Spleen (tissue), 11 donors: Measurements from ENCODE around the gene RPUSD4. TPM values are rescaled to one million over a fixed set of nuclear protein-coding genes. Genes with fewer than 3 reads are reported as not detected.

Experiments used
- DNase-seq: peaks from one replicate; pipeline ENCODE4 v3.0.0-alpha.2; 2020
- H3K27ac ChIP-seq, 8 donors: fragments of 200-600 bp; sonication (generic) in 7 of 8; 1 replicate in 4 of 8; 2 replicates in 4 of 8; pipeline versions ENCODE4 v1.5.0 to v1.8.0; 2016 to 2021; ENCODE audit warnings: inconsistent platforms in 4 of 8, mild to moderate bottlenecking in 4 of 8, moderate library complexity in 1 of 8
- H3K27me3 ChIP-seq, 7 donors: fragments of 200-600 bp; sonication (generic) in 6 of 7; replicated peaks in 1 of 7; 1 replicate in 4 of 7; 2 replicates in 3 of 7; pipeline versions ENCODE4 v1.5.0 to v1.8.0; 2016 to 2021; ENCODE audit warnings: inconsistent platforms in 3 of 7, mild to moderate bottlenecking in 1 of 7
- H3K36me3 ChIP-seq, 6 donors: fragments of 200-600 bp; sonication (generic) in 5 of 6; 1 replicate in 4 of 6; 2 replicates in 2 of 6; pipeline versions ENCODE4 v1.5.0 to v1.8.0; 2016 to 2021; ENCODE audit warnings: inconsistent platforms in 2 of 6
- H3K4me1 ChIP-seq, 6 donors: fragments of 200-600 bp; sonication (generic) in 5 of 6; 1 replicate in 3 of 6; 2 replicates in 3 of 6; pipeline versions ENCODE4 v1.5.0 to v1.8.0; 2016 to 2021; ENCODE audit warnings: inconsistent platforms in 3 of 6
- H3K4me3 ChIP-seq, 8 donors: fragments of 200-600 bp; sonication (generic) in 7 of 8; 1 replicate in 4 of 8; 2 replicates in 4 of 8; pipeline versions ENCODE4 v1.5.0 to v1.8.0; 2016 to 2021; ENCODE audit warnings: inconsistent platforms in 4 of 8, mild to moderate bottlenecking in 4 of 8, moderate library complexity in 2 of 8
- H3K9me3 ChIP-seq, 8 donors: fragments of 200-600 bp; sonication (generic) in 7 of 8; 1 replicate in 4 of 8; 2 replicates in 4 of 8; pipeline versions ENCODE4 v1.5.0 to v1.8.0; 2016 to 2021; ENCODE audit warnings: inconsistent platforms in 4 of 8
- CTCF ChIP-seq, 11 experiments: fragments of 200-600 bp in 7 of 11; fragments of 450-650 bp in 4 of 11; sonication (generic) in 4 of 11; IDR thresholded peaks in 8 of 11; conservative IDR thresholded peaks in 3 of 11; 1 replicate in 7 of 11; 2 replicates in 4 of 11; pipeline versions ENCODE4 v1.4.0 to v1.8.0; 2016 to 2021; ENCODE audit warnings: antibody characterized with exemption in 11 of 11, inconsistent platforms in 4 of 11, mild to moderate bottlenecking in 1 of 11
- POLR2A ChIP-seq, 3 donors: fragments of 450-650 bp; IDR thresholded peaks; one replicate each; pipeline ENCODE4 v1.5.1; 2017; ENCODE audit warnings: antibody characterized with exemption in 3 of 3, mild to moderate bottlenecking in 1 of 3
- POLR2AphosphoS5 ChIP-seq, 3 donors: sonication (generic); formaldehyde crosslinking; IDR thresholded peaks; one replicate each; pipeline ENCODE4 v1.5.1; 2017; ENCODE audit warnings: antibody characterized with exemption in 3 of 3
- WGBS, 5 donors: extraction: QIAGEN DNeasy Blood & Tissue Kit in 3 of 5; methylation state at CpG; one replicate each; pipeline versions ENCODE4 v1.1.5 to v1.1.7; 2013 to 2018; 5-methylcytosine and 5-hydroxymethylcytosine counted together
- intact Hi-C: fragments of 100-400 bp; cut with DNase I; formaldehyde crosslinking; loops from one replicate; pipeline ENCODE4 v1.15.0; 2023; ENCODE audit warnings: low total_unique reads
- polyA plus RNA-seq, 3 donors: library from polyadenylated mRNA; stranded (reverse); fragments of 200-250 nt; gene quantifications; one replicate each; pipeline ENCODE4 v1.2.1, GENCODE V29; 2013
- total RNA-seq, 7 donors: library from RNA; depleted of rRNA in 3 of 7; stranded (reverse); fragments of >200 nt in 3 of 7; fragmentation: NEBNext Ultra II Directional in 4 of 7; extraction: Animal tissue kit (Norgen Biotek cat#: 25700) in 4 of 7; gene quantifications; one replicate each; pipeline versions ENCODE4 v1.1.0 to v1.2.1, GENCODE V29; 2016 to 2021
- donor health status: healthy with polysubstance abuse.
- donor health status: DM: no; HTN: no; CAD: no; lungs with moderate emphysema.
- donor health status: DM: no; HTN: no; CAD: no.
- donor health status: Bipolar disorder and iron deficiency.
- donor health status: healthy.
- donor health status: DM: no; HTN: no; CAD: no.
- donor health status: DM: yes; HTN: yes; CAD: no.

Gene RPUSD4
- total and polyA plus RNA-seq, 10 donors: 14.5 to 26.7 (median 21.7) TPM

GRCh38 chr11:126226334-126227084 lies 15.1 kb upstream of the RPUSD4 start:
- Histone ChIP-seq H3K36me3 (peaks cover 0 to 35% (median 8%) of the 10 kb centered on the region in 6 donors), H3K4me3 (no peak overlapping the region), H3K9me3 (peaks cover 0 to 6% (median 0%) of the 10 kb centered on the region in 8 donors), H3K27me3 (no peaks in the 10 kb centered on the region), H3K4me1 (peaks cover 0 to 3% (median 0%) of the 10 kb centered on the region in 6 donors), H3K27ac (peak overlapping the region in 1 of 8 donors; percentile 33)
- DNase-seq: no peak
- TF ChIP-seq CTCF (IDR thresholded peaks at IDR 0.05 in 8 of 11, conservative IDR thresholded peaks at IDR 0.05 in 3 of 11) (no peak), POLR2A (IDR thresholded peaks at IDR 0.05) (no peak), POLR2AphosphoS5 (IDR thresholded peaks at IDR 0.05) (no peak)
- 80 to 93% (median 91%) methylated on average over 9 to 13 of the region's 15 CpGs for WGBS, 5 donors
- intact Hi-C loops: no loop called here

DNA sequence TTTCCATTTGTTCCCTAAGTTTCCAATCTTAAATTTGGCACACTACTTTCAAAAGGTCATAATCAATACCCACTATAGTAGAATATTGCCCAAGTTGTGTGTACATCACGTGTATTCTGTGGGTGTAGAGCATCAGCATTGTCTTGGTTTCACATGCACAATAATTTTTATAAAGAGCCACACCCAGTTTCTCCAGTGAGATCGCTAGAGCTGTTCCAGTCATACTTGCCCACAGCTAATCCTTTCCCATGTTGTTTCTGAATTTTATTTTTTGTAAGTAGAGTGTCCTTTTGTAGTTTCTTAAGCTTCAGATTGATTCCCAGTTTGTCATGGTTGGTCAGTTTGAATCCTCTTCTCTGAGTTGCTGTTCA lies 13.8 kb upstream of the RPUSD4 start:
- H3K9me3 ChIP-seq: peaks cover 0 to 6% (median 0%) of the 10 kb centered on the region in 8 donors
- intact Hi-C loops: no loop called here
- H3K4me3 ChIP-seq: no peak overlapping the region
- peaks cover 0 to 24% (median 8%) of the 10 kb centered on the region in 6 donors for H3K36me3 ChIP-seq
- no peaks in the 10 kb centered on the region for H3K27me3 ChIP-seq
- DNase-seq: no peak
- H3K4me1 ChIP-seq: peaks cover 0 to 4% (median 0%) of the 10 kb centered on the region in 6 donors
- no peak for TF ChIP-seq POLR2AphosphoS5 (IDR thresholded peaks at IDR 0.05)
- no peak for TF ChIP-seq POLR2A (IDR thresholded peaks at IDR 0.05)
- TF ChIP-seq CTCF (IDR thresholded peaks at IDR 0.05 in 8 of 11, conservative IDR thresholded peaks at IDR 0.05 in 3 of 11): no peak
- peak overlapping the region in 1 of 8 donors; percentile 29 for H3K27ac ChIP-seq
- WGBS, 5 donors: 92 to 97% (median 93%) methylated on average over 2 of the region's 2 CpGs

GRCh38 chr11:126224647-126225294 lies 13.3 kb upstream of the RPUSD4 start:
- TF ChIP-seq POLR2AphosphoS5 (IDR thresholded peaks at IDR 0.05): no peak
- TF ChIP-seq POLR2A (IDR thresholded peaks at IDR 0.05): no peak
- TF ChIP-seq CTCF (IDR thresholded peaks at IDR 0.05 in 8 of 11, conservative IDR thresholded peaks at IDR 0.05 in 3 of 11): no peak
- no peaks in the 10 kb centered on the region for H3K27me3 ChIP-seq
- H3K36me3 ChIP-seq: peaks cover 0 to 19% (median 4%) of the 10 kb centered on the region in 6 donors
- no peak overlapping the region for H3K27ac ChIP-seq
- intact Hi-C loops: no loop called here
- H3K9me3 ChIP-seq: peaks cover 0 to 6% (median 0%) of the 10 kb centered on the region in 8 donors
- 89 to 95% (median 94%) methylated on average over 6 of the region's 6 CpGs for WGBS, 5 donors
- DNase-seq: no peak
- H3K4me1 ChIP-seq: peaks cover 0 to 9% (median 0%) of the 10 kb centered on the region in 6 donors
- no peak overlapping the region for H3K4me3 ChIP-seq

GRCh38 chr11:126219547-126219946 lies 8.1 kb upstream of the RPUSD4 start:
- 58 to 75% (median 73%) methylated on average over 4 of the region's 4 CpGs for WGBS, 5 donors
- Histone ChIP-seq H3K4me3 (no peak overlapping the region), H3K27me3 (no peaks in the 10 kb centered on the region), H3K9me3 (no peaks in the 10 kb centered on the region), H3K36me3 (no peaks in the 10 kb centered on the region), H3K27ac (no peak overlapping the region), H3K4me1 (peaks cover 3 to 49% (median 13%) of the 10 kb centered on the region in 6 donors)
- no peak for DNase-seq
- intact Hi-C loops: loop anchor here (10.0 kb wide), 1 partner anchor 45 kb away; the partner anchor contains the start of genes FOXRED1 and SRPRA
- TF ChIP-seq POLR2A (IDR thresholded peaks at IDR 0.05) (no peak), CTCF (IDR thresholded peaks at IDR 0.05 in 8 of 11, conservative IDR thresholded peaks at IDR 0.05 in 3 of 11) (no peak), POLR2AphosphoS5 (IDR thresholded peaks at IDR 0.05) (no peak)
